Thyroid gland (tissue), 4 donors: ENCODE results near the gene NOP16.

Experiments
- CTCF ChIP-seq, 6 experiments: fragments of 200-600 bp in 3 of 6; fragments of 450-650 bp in 3 of 6; sonication (generic) in 3 of 6; IDR thresholded peaks; one replicate each; pipeline ENCODE4 v1.5.1; 2016 to 2019; ENCODE audit warnings: antibody characterized with exemption in 6 of 6, mild to moderate bottlenecking in 2 of 6, inconsistent platforms in 1 of 6, moderate library complexity in 1 of 6
- POLR2A ChIP-seq, 2 donors: fragments of 450-650 bp; IDR thresholded peaks; one replicate each; pipeline ENCODE4 v1.6.1; 2017; ENCODE audit warnings: antibody characterized with exemption in 2 of 2, mild to moderate bottlenecking in 2 of 2, moderate library complexity in 1 of 2

DNA sequence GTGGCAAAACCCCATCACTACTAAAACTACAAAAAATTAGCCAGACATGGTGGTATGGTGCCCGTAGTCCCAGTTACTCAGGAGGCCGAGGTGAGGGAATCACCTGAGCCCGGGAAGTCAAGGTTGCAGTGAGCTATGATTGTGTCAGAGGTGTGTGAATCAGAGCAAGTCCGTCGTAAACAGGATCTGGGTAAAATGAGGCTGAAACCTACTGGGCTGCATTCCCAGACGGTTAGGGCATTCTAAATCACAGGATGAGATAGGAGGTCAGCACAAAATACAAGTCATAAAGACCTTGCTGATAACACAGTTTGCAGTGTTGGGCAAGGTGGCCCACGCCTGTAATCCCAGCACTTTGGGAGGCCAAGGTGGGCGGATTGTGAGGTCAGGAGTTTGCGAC is 29.9 kb upstream of the NOP16 start:
- TF ChIP-seq CTCF (IDR thresholded peaks at IDR 0.05) (no peak), POLR2A (IDR thresholded peaks at IDR 0.05) (no peak)
